ENCODE measurements around the gene RNF38. TPM values are rescaled to one million over a fixed set of nuclear protein-coding genes. Genes with fewer than 3 reads are reported as not detected.
A peak's percentile ranks its signal among the peaks of the same experiment; 100 is the strongest.
"Not testable (repeated sequence)": the region's sequence is repeated elsewhere in the genome, so short reads cannot be mapped to it uniquely, and the experiment has no call there.

Gene RNF38
- total RNA-seq, 1 experiment from 2014 or later: 3.9 TPM

GRCh38 chr9:36336131-36336907 is 63.8 kb downstream of the RNF38 start:
- DNase-seq (ENCODE audit: low spot score): no peak

GRCh38 chr9:36332006-36332405 is 68.1 kb downstream of the RNF38 start:
- DNase-seq (ENCODE audit: low spot score): no peak

- peak; percentile 84 for DNase-seq (ENCODE audit: low spot score)
These were observed 71.2 kb downstream of the RNF38 start for GRCh38 chr9:36328798-36329411.

GRCh38 chr9:36325081-36325828 is 74.8 kb downstream of the RNF38 start:
- no peak for DNase-seq (ENCODE audit: low spot score)

GRCh38 chr9:36323926-36324325 is 76.1 kb downstream of the RNF38 start:
- no peak for DNase-seq (ENCODE audit: low spot score)

GRCh38 chr9:36322462-36322861 is 77.6 kb downstream of the RNF38 start:
- DNase-seq (ENCODE audit: low spot score): no peak

- not testable (repeated sequence) for DNase-seq (ENCODE audit: low spot score)
These were observed 78.2 kb downstream of the RNF38 start for GRCh38 chr9:36321903-36322302.

- DNase-seq (ENCODE audit: low spot score): peak; percentile 29
These were observed 79.6 kb downstream of the RNF38 start for GRCh38 chr9:36320466-36320865.

- DNase-seq (ENCODE audit: low spot score): peak; percentile 74
These were observed 80.3 kb downstream of the RNF38 start for GRCh38 chr9:36319806-36320205.

- DNase-seq (ENCODE audit: low spot score): no peak
These were observed 80.9 kb downstream of the RNF38 start for GRCh38 chr9:36319183-36319582.

GRCh38 chr9:36318212-36318802 is 81.8 kb downstream of the RNF38 start:
- DNase-seq (ENCODE audit: low spot score): no peak

GRCh38 chr9:36317766-36318165 is 82.3 kb downstream of the RNF38 start:
- peak; percentile 94 for DNase-seq (ENCODE audit: low spot score)

- peak; percentile 60 for DNase-seq (ENCODE audit: low spot score)
These were observed 83.3 kb downstream of the RNF38 start for GRCh38 chr9:36316611-36317317.

GRCh38 chr9:36316049-36316448 is 84.0 kb downstream of the RNF38 start:
- no peak for DNase-seq (ENCODE audit: low spot score)

- DNase-seq (ENCODE audit: low spot score): no peak
These were observed 84.8 kb downstream of the RNF38 start for GRCh38 chr9:36315283-36315682.

GRCh38 chr9:36314740-36315139 is 85.3 kb downstream of the RNF38 start:
- DNase-seq (ENCODE audit: low spot score): no peak

GRCh38 chr9:36306471-36307306 is 93.4 kb downstream of the RNF38 start:
- peak; percentile 35 for DNase-seq (ENCODE audit: low spot score)

GRCh38 chr9:36304366-36304765 is 95.7 kb downstream of the RNF38 start:
- DNase-seq (ENCODE audit: low spot score): not testable (repeated sequence)

GRCh38 chr9:36301227-36301626 is 98.8 kb downstream of the RNF38 start:
- DNase-seq (ENCODE audit: low spot score): no peak

- no peak for DNase-seq (ENCODE audit: low spot score)
These were observed 101.5 kb downstream of the RNF38 start for GRCh38 chr9:36298566-36298965.

- DNase-seq (ENCODE audit: low spot score): no peak
These were observed 102.3 kb downstream of the RNF38 start for GRCh38 chr9:36297798-36298197.
